MM.1S (cell line): ENCODE measurements around the gene CD79A.

Source experiments
- DNase-seq: peaks from one replicate; pipeline ENCODE4 v3.0.0-alpha.2; 2015
- H2AFZ ChIP-seq: fragments of 300-600 bp; sonication (generic); 2 replicates; pipeline ENCODE4 v1.6.0; 2016; ENCODE audit warnings: antibody characterized with exemption, low read length
- H3F3A ChIP-seq: fragments of 300-600 bp; sonication (generic); 2 replicates; pipeline ENCODE4 v1.6.1; 2016; ENCODE audit warnings: mild to moderate bottlenecking, antibody characterized with exemption, low read length, moderate library complexity, mixed read lengths; ENCODE audit not compliant: insufficient read depth
- H3K27ac ChIP-seq: fragments of 300-600 bp; sonication (generic); 2 replicates; pipeline ENCODE4 v1.5.1; 2016; ENCODE audit warnings: mild to moderate bottlenecking, low read length
- H3K27me3 ChIP-seq: fragments of 300-600 bp; sonication (generic); replicated peaks from 2 replicates; pipeline ENCODE4 v1.6.0; 2016; ENCODE audit warnings: low read length; ENCODE audit not compliant: insufficient read depth
- H3K36me3 ChIP-seq: fragments of 300-600 bp; sonication (generic); replicated peaks from 2 replicates; pipeline ENCODE4 v1.6.1; 2016; ENCODE audit warnings: mild to moderate bottlenecking, low read length, mixed read lengths; ENCODE audit not compliant: insufficient read depth
- H3K4me1 ChIP-seq: fragments of 300-600 bp; sonication (generic); 2 replicates; pipeline ENCODE4 v1.6.1; 2016; ENCODE audit warnings: low read length, mixed read lengths
- H3K4me2 ChIP-seq: fragments of 300-600 bp; sonication (generic); 2 replicates; pipeline ENCODE4 v1.6.0; 2016; ENCODE audit warnings: low read depth, low read length
- H3K4me3 ChIP-seq: fragments of 300-600 bp; sonication (generic); 2 replicates; pipeline ENCODE4 v1.5.1; 2016; ENCODE audit warnings: low read length, mixed read lengths
- H3K79me2 ChIP-seq: fragments of 300-600 bp; sonication (generic); 2 replicates; pipeline ENCODE4 v1.6.1; 2016; ENCODE audit warnings: mixed run types, low read length, mixed read lengths
- H3K9ac ChIP-seq: fragments of 300-600 bp; sonication (generic); 2 replicates; pipeline ENCODE4 v1.6.1; 2016; ENCODE audit warnings: low read length, mixed read lengths
- H3K9me2 ChIP-seq: fragments of 300-600 bp; sonication (generic); replicated peaks from 2 replicates; pipeline ENCODE4 v1.6.1; 2016; ENCODE audit warnings: mild to moderate bottlenecking, low read length, mixed read lengths; ENCODE audit not compliant: insufficient read depth
- H3K9me3 ChIP-seq: fragments of 300-600 bp; sonication (generic); replicated peaks from 2 replicates; pipeline ENCODE4 v1.6.1; 2016; ENCODE audit warnings: mild to moderate bottlenecking, low read length, mixed read lengths; ENCODE audit not compliant: insufficient read depth
- H4K20me1 ChIP-seq: fragments of 300-600 bp; sonication (generic); 2 replicates; pipeline ENCODE4 v1.6.1; 2016; ENCODE audit warnings: mild to moderate bottlenecking, low read length, moderate library complexity, mixed read lengths; ENCODE audit not compliant: insufficient read depth
- CTCF ChIP-seq: fragments of 300-600 bp; sonication (generic); IDR thresholded peaks from 2 replicates; pipeline ENCODE4 v1.5.1; 2016; ENCODE audit warnings: antibody characterized with exemption, low read length, mixed read lengths
- EZH2 ChIP-seq: fragments of 300-600 bp; sonication (generic); optimal IDR thresholded peaks from 2 replicates; pipeline ENCODE3; 2017; ENCODE audit warnings: low read depth, mild to moderate bottlenecking, antibody characterized with exemption, low read length, mixed read lengths
- EZH2phosphoT487 ChIP-seq: fragments of 300-600 bp; sonication (generic); IDR thresholded peaks from 2 replicates; pipeline ENCODE4 v1.6.1; 2018; ENCODE audit warnings: antibody characterized with exemption, low read length

CD79A gene

GRCh38 chr19:41895745-41896580 is 18.9 kb downstream of the CD79A start:
- H4K20me1 ChIP-seq: no peaks in the 10 kb centered on the region

GRCh38 chr19:41896581-41896942 is 19.5 kb downstream of the CD79A start:
- H3K27ac ChIP-seq: no peak overlapping the region
- no peaks in the 10 kb centered on the region for H3K9me2 ChIP-seq
- H3K9ac ChIP-seq: no peak overlapping the region
- H3F3A ChIP-seq: no peaks in the 10 kb centered on the region
- DNase-seq: no peak
- no peak overlapping the region for H2AFZ ChIP-seq
- no peaks in the 10 kb centered on the region for H3K27me3 ChIP-seq
- no peak for TF ChIP-seq CTCF
- TF ChIP-seq EZH2phosphoT487: no peak
- no peak for TF ChIP-seq EZH2
- H3K36me3 ChIP-seq: no peaks in the 10 kb centered on the region
- no peaks in the 10 kb centered on the region for H3K9me3 ChIP-seq
- no peak overlapping the region for H3K4me2 ChIP-seq
- H3K4me3 ChIP-seq: no peak overlapping the region
- H4K20me1 ChIP-seq: no peaks in the 10 kb centered on the region
- no peaks in the 10 kb centered on the region for H3K79me2 ChIP-seq
- no peaks in the 10 kb centered on the region for H3K4me1 ChIP-seq

More at GRCh38 chr19:41895745-41896580, 18.9 kb downstream of the CD79A start:
- Histone ChIP-seq H3F3A (no peaks in the 10 kb centered on the region), H3K9me2 (no peaks in the 10 kb centered on the region), H3K9me3 (no peaks in the 10 kb centered on the region), H3K27ac (no peak overlapping the region), H3K79me2 (no peaks in the 10 kb centered on the region), H2AFZ (no peak overlapping the region), H3K27me3 (no peaks in the 10 kb centered on the region), H3K4me2 (no peak overlapping the region), H3K9ac (no peak overlapping the region), H3K4me1 (no peaks in the 10 kb centered on the region), H3K36me3 (no peaks in the 10 kb centered on the region), H3K4me3 (no peak overlapping the region)
- TF ChIP-seq EZH2phosphoT487 (no peak), CTCF (peak; percentile 32)
- DNase-seq: no peak

- no peaks in the 10 kb centered on the region for H3K79me2 ChIP-seq
- H3K36me3 ChIP-seq: no peaks in the 10 kb centered on the region
- TF ChIP-seq EZH2phosphoT487 (no peak), EZH2 (no peak), CTCF (no peak)
- H3K9me2 ChIP-seq: no peaks in the 10 kb centered on the region
- no peaks in the 10 kb centered on the region for H3K9me3 ChIP-seq
- H3K4me3 ChIP-seq: no peak overlapping the region
- no peak overlapping the region for H2AFZ ChIP-seq
- H4K20me1 ChIP-seq: no peaks in the 10 kb centered on the region
- H3K4me2 ChIP-seq: no peak overlapping the region
- no peak for DNase-seq
- H3K9ac ChIP-seq: no peak overlapping the region
- H3K27me3 ChIP-seq: no peaks in the 10 kb centered on the region
- H3K27ac ChIP-seq: no peak overlapping the region
- H3F3A ChIP-seq: no peaks in the 10 kb centered on the region
- no peaks in the 10 kb centered on the region for H3K4me1 ChIP-seq
Measured at GRCh38 chr19:41897181-41897580, 20.1 kb downstream of the CD79A start.
